ENCODE data around the gene CNTN4. TPM values are rescaled to one million over a fixed set of nuclear protein-coding genes. Genes with fewer than 3 reads are reported as not detected.

CNTN4 gene
- total and polyA plus RNA-seq, 7 donors, result 0.17 to 3.2 (median 0.42) TPM

GRCh38 chr3:2137651-2138050, 39.0 kb downstream of the CNTN4 start:
- H3K27ac ChIP-seq, result no peak overlapping the region
- TF ChIP-seq, protein P1, sequence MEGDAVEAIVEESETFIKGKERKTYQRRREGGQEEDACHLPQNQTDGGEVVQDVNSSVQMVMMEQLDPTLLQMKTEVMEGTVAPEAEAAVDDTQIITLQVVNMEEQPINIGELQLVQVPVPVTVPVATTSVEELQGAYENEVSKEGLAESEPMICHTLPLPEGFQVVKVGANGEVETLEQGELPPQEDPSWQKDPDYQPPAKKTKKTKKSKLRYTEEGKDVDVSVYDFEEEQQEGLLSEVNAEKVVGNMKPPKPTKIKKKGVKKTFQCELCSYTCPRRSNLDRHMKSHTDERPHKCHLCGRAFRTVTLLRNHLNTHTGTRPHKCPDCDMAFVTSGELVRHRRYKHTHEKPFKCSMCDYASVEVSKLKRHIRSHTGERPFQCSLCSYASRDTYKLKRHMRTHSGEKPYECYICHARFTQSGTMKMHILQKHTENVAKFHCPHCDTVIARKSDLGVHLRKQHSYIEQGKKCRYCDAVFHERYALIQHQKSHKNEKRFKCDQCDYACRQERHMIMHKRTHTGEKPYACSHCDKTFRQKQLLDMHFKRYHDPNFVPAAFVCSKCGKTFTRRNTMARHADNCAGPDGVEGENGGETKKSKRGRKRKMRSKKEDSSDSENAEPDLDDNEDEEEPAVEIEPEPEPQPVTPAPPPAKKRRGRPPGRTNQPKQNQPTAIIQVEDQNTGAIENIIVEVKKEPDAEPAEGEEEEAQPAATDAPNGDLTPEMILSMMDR (IDR thresholded peaks at IDR 0.05), result no peak
- H3K27me3 ChIP-seq (ENCODE audit: insufficient read depth in 3 of 3, low read length in 2 of 3), result no peaks in the 10 kb centered on the region
- 61 to 75% (median 66%) methylated on average over 5 of the region's 5 CpGs for WGBS, 3 donors
- intact Hi-C loops (cut with DNase I), result no loop called here
- H3K36me3 ChIP-seq (ENCODE audit: insufficient read depth in 1 of 2, low read depth in 1 of 2), result no peaks in the 10 kb centered on the region
- ATAC-seq (no peak), DNase-seq (no peak)
- H3K4me1 ChIP-seq, result no peaks in the 10 kb centered on the region
- no peak overlapping the region for H3K4me3 ChIP-seq
- H3K9me3 ChIP-seq, result no peaks in the 10 kb centered on the region

- no peaks in the 10 kb centered on the region for H3K27me3 ChIP-seq (ENCODE audit: insufficient read depth in 3 of 3, low read length in 2 of 3)
- WGBS, 3 donors, result 73 to 88% (median 75%) methylated on average over 1 of the region's 1 CpG
- ATAC-seq (no peak), DNase-seq (no peak)
- H3K4me1 ChIP-seq, result no peaks in the 10 kb centered on the region
- H3K9me3 ChIP-seq, result no peaks in the 10 kb centered on the region
- no peak overlapping the region for H3K27ac ChIP-seq
- TF ChIP-seq, protein P1 (IDR thresholded peaks at IDR 0.05), result no peak
- H3K36me3 ChIP-seq (ENCODE audit: insufficient read depth in 1 of 2, low read depth in 1 of 2), result no peaks in the 10 kb centered on the region
- H3K4me3 ChIP-seq, result no peak overlapping the region
- intact Hi-C loops (cut with DNase I), result no loop called here
Observed at GRCh38 chr3:2141482-2141881, 42.8 kb downstream of the CNTN4 start.

DNA sequence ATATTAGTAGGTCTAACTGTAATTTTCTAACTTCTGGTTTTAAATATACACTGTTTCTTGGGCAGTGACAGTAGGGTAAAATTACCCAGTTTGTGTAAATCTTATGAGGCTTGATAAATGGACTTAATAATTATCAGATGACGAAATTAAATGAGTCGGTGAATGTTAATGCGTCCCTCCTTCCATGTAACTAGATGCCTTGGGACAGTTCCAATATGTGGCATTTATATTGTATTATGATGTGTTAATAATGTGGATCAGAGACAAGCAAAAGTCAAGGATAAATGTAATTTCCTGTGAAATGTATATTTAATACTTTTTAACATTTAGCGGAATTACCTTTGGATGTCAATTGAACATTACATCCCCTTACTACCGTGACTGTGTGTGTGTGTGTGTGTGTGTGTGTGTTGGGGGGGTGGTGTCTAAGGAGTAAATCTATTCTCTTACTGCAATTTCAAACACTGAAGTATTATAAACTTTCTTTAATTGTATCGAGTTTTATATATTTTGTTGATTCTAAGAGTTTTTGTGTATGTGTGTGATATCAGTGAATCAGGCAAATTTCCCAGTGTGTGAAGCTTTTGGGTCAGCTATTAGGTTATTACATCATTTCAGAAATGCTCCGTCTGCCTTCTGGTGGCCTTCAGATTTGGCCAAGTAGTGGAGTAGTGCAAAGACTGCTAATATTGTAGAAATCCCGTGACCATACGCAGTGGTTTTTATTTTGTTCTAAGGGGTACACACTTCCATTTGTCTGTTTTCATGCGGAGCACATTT, 50.1 kb downstream of the CNTN4 start:
- TF ChIP-seq, protein P1 (IDR thresholded peaks at IDR 0.05), result no peak
- DNase-seq, result no peak
- intact Hi-C loops (cut with DNase I), result no loop called here
- Histone ChIP-seq H3K36me3 (ENCODE audit: insufficient read depth in 1 of 2, low read depth in 1 of 2) (no peaks in the 10 kb centered on the region), H3K27me3 (ENCODE audit: insufficient read depth in 3 of 3, low read length in 2 of 3) (no peaks in the 10 kb centered on the region), H3K9me3 (no peaks in the 10 kb centered on the region), H3K27ac (no peak overlapping the region), H3K4me1 (no peaks in the 10 kb centered on the region), H3K4me3 (no peak overlapping the region)
- ATAC-seq, result no peak
- WGBS, 3 donors, result 83 to 84% (median 84%) methylated on average over 10 of the region's 10 CpGs

DNA sequence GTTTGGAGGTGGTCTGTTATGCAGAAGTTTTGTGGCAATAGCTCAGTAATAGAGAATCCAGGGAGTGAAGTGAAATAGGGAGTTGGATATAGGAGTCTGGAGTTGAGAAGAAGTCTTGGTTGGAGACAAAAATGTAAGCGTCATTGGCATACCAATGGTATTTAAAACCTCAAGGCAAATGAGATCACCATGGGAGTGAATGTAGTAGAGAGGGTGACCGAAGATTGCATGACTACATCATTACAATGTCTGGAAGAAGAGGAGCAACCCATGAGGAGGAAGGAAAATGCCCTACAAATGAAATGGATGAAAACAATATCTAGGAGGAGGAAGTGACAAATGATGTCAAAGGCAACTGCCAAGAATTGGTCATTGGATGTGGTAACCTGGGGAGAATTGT, 54.4 kb downstream of the CNTN4 start:
- DNase-seq, result no peak
- intact Hi-C loops (cut with DNase I), result no loop called here
- H3K27ac ChIP-seq, result no peak overlapping the region
- TF ChIP-seq, protein P1 (IDR thresholded peaks at IDR 0.05), result no peak
- H3K36me3 ChIP-seq (ENCODE audit: insufficient read depth in 1 of 2, low read depth in 1 of 2), result no peaks in the 10 kb centered on the region
- no peaks in the 10 kb centered on the region for H3K4me1 ChIP-seq
- 89 to 98% (median 96%) methylated on average over 2 of the region's 2 CpGs for WGBS, 3 donors
- ATAC-seq, result no peak
- no peak overlapping the region for H3K4me3 ChIP-seq
- no peaks in the 10 kb centered on the region for H3K9me3 ChIP-seq
- no peaks in the 10 kb centered on the region for H3K27me3 ChIP-seq (ENCODE audit: insufficient read depth in 3 of 3, low read length in 2 of 3)

- WGBS, 3 donors, result 72 to 76% (median 72%) methylated on average over 5 of the region's 5 CpGs
- TF ChIP-seq, protein P1 (IDR thresholded peaks at IDR 0.05), result no peak
- Histone ChIP-seq H3K27ac (no peak overlapping the region), H3K9me3 (no peaks in the 10 kb centered on the region), H3K36me3 (ENCODE audit: insufficient read depth in 1 of 2, low read depth in 1 of 2) (no peaks in the 10 kb centered on the region), H3K4me1 (no peaks in the 10 kb centered on the region), H3K4me3 (no peak overlapping the region), H3K27me3 (ENCODE audit: insufficient read depth in 3 of 3, low read length in 2 of 3) (no peaks in the 10 kb centered on the region)
- ATAC-seq (no peak), DNase-seq (no peak)
- intact Hi-C loops (cut with DNase I), result no loop called here
Observed at GRCh38 chr3:2153547-2153946, 54.9 kb downstream of the CNTN4 start.

All from psoas muscle (tissue), 8 donors.